Measurements from ENCODE around the gene KLF16. TPM values are rescaled to one million over a fixed set of nuclear protein-coding genes. Genes with fewer than 3 reads are reported as not detected.
A peak's percentile ranks its signal among the peaks of the same experiment; 100 is the strongest.
"Not testable (repeated sequence)": the region's sequence is repeated elsewhere in the genome, so short reads cannot be mapped to it uniquely, and the experiment has no call there.

The KLF16 gene
- total RNA-seq, 1 donor from 2014 or later: 13.2 TPM

DNA sequence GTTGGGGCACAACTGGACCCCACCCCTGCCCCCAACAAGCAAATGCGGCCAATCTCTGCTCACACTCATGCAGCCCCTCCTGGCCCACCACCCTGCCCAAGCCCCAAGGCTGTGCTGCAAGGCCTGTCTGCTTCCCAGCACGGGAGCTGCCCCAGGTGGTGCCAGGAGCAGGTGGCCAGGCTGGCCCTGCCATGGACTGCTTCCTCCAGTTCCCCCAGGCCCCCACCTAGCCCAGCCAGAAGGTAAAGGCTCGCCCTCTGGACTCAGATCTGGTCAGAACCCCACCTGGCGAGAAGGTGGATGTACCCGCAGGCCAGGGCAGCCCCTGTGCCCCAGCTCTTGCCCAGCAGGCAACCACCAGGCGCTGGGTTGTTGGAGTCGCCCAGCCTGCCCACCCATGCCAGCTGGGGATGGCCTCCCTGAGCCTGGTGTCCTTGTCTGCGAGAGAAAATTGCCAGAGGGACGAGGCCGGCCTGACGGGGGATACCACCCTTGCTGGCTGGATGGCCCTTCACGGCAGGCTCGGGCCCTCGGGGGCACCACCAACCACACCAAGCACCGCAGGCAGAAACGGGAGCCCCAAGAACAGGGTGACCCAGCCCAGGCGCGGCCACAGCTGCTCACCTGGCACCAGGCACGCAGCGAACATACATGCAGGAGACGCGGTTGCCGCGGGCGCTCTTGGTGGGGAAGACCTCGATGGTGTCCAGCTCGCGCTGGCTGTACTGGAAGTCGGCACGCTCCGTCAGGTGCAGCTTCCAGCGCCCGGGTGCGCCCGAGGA, 17.4 kb upstream of the KLF16 start:
- Mint-ChIP-seq H3K27me3 (no peaks in the 10 kb centered on the region), H3K36me3 (ENCODE audit: insufficient read depth) (no peaks in the 10 kb centered on the region), H3K27ac (no peak overlapping the region), H3K4me1 (ENCODE audit: low read depth) (peaks cover 19% of the 10 kb centered on the region), H3K4me3 (ENCODE audit: low read depth) (no peak overlapping the region), H3K9me3 (ENCODE audit: low read depth) (no peaks in the 10 kb centered on the region)
- no peak for DNase-seq (ENCODE audit: low spot score, unreplicated experiment)
- TF ChIP-seq, protein P1, sequence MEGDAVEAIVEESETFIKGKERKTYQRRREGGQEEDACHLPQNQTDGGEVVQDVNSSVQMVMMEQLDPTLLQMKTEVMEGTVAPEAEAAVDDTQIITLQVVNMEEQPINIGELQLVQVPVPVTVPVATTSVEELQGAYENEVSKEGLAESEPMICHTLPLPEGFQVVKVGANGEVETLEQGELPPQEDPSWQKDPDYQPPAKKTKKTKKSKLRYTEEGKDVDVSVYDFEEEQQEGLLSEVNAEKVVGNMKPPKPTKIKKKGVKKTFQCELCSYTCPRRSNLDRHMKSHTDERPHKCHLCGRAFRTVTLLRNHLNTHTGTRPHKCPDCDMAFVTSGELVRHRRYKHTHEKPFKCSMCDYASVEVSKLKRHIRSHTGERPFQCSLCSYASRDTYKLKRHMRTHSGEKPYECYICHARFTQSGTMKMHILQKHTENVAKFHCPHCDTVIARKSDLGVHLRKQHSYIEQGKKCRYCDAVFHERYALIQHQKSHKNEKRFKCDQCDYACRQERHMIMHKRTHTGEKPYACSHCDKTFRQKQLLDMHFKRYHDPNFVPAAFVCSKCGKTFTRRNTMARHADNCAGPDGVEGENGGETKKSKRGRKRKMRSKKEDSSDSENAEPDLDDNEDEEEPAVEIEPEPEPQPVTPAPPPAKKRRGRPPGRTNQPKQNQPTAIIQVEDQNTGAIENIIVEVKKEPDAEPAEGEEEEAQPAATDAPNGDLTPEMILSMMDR (IDR thresholded peaks at IDR 0.05; ENCODE audit: unreplicated experiment): no peak

DNA sequence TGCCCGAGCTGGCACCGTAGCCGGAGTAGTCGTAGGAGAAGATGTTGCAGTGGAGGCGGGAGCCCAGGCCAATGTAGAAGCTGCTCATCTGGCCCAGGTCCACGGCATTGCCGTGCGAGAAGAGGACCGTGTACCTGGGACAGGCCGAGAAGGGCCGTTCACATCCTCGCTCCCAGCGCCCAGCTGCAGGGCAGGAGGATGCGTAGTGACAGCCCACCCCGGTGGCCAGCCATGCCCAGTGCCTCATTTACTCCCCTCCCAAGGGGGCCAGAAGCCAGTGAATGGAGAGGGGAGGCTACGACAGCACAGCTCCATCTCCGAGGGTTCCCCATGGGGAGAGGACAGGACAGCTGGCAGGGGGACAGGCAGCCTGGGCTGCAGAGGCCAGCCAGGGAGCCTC, 16.6 kb upstream of the KLF16 start:
- not testable (repeated sequence) for H3K36me3 Mint-ChIP-seq (ENCODE audit: insufficient read depth); H3K4me3 Mint-ChIP-seq (ENCODE audit: low read depth); H3K27me3 Mint-ChIP-seq; DNase-seq (ENCODE audit: low spot score, unreplicated experiment); H3K9me3 Mint-ChIP-seq (ENCODE audit: low read depth); H3K27ac Mint-ChIP-seq
- peaks cover 25% of the 10 kb centered on the region for H3K4me1 Mint-ChIP-seq (ENCODE audit: low read depth)

DNA sequence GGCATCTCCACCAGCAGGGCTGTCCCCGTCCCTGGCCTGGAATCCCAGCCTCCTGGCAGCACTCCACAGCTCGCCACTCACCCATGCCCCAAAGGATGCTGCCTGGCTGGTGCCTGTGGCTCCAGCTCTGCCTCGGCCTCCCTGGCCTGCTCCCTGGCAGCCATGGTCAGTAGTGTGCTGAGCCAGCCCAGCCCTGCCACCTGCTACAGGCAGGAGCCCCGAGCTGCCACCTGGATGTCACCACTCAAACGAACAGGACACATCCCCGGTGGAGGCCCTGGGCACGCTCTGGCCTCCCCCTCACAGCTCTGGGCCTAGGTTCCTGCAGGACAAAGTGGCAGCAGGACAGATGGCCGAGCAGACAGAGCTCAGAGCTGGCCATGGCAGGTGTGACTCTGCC, 15.2 kb upstream of the KLF16 start:
- peaks cover 24% of the 10 kb centered on the region for H3K4me1 Mint-ChIP-seq (ENCODE audit: low read depth)
- not testable (repeated sequence) for H3K27me3 Mint-ChIP-seq; H3K36me3 Mint-ChIP-seq (ENCODE audit: insufficient read depth); H3K27ac Mint-ChIP-seq; H3K4me3 Mint-ChIP-seq (ENCODE audit: low read depth); DNase-seq (ENCODE audit: low spot score, unreplicated experiment); H3K9me3 Mint-ChIP-seq (ENCODE audit: low read depth)

DNA sequence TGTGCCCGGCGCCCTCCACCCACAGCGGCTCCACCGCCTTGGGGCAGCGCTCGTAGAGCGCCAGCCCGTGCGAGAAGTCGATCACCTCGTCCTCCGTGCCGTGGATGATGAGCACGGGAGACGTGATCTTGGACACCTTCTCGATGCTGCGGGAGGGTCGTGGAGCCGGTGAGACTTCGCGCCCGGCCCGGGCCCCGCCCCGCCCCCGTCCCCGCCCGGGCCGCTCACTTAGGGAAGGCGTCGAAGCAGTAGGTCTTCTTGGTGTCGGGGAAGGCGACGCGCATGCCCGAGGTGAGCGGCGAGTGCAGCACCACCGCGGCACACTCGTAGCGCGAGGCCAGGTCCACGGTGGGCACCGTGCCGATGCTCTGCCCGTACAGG, 13.9 kb upstream of the KLF16 start:
- H3K4me3 Mint-ChIP-seq (ENCODE audit: low read depth); H3K27me3 Mint-ChIP-seq; H3K27ac Mint-ChIP-seq; H3K36me3 Mint-ChIP-seq (ENCODE audit: insufficient read depth); DNase-seq (ENCODE audit: low spot score, unreplicated experiment); H3K9me3 Mint-ChIP-seq (ENCODE audit: low read depth): not testable (repeated sequence)
- peaks cover 16% of the 10 kb centered on the region for H3K4me1 Mint-ChIP-seq (ENCODE audit: low read depth)

DNA sequence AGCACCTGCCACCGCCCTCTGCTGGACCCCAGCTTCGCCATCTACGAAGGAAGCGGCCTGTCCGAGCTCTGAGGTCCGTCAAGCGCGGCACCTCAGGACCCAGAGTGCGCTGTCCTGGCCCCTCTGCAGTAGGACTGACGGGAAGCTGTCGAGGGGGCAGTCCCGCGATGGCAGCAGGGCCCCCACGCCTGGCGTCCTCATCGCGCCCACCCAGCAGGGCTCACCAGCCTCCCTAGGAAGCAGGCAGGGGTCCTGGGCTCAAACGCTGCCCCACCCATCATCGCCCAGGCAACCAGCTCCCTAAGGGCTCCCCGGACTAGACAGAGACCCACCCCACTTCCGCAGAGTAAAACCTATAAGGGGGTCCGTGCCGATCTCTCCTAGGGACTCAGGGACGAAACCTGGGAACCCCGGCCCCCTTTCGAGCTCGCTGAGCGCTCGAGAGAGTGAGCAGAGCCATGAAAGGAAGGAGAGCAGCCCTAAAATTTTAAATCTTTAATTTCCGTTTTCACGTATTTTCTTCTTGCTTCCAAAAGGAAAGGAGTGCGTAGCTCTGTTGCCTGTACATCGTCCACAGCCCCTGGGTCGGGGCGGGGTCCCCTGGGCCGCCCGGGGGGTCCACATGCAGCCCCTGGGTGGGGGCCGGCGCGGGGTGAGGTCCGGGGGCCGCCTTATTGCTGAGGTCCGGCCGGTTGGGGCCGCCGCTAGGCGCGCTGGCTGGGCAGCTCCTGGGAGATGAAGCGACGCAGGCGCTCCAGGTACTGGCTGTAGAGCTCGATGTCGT, 13.3 kb upstream of the KLF16 start:
- not testable (repeated sequence) for H3K27me3 Mint-ChIP-seq; H3K9me3 Mint-ChIP-seq (ENCODE audit: low read depth); DNase-seq (ENCODE audit: low spot score, unreplicated experiment); H3K36me3 Mint-ChIP-seq (ENCODE audit: insufficient read depth)
- Mint-ChIP-seq H3K27ac (peak overlapping the region; percentile 84), H3K4me1 (ENCODE audit: low read depth) (peaks cover 16% of the 10 kb centered on the region), H3K4me3 (ENCODE audit: low read depth) (peak overlapping the region; percentile 93)
- TF ChIP-seq, protein P1 (IDR thresholded peaks at IDR 0.05; ENCODE audit: unreplicated experiment): peak; percentile 20

DNA sequence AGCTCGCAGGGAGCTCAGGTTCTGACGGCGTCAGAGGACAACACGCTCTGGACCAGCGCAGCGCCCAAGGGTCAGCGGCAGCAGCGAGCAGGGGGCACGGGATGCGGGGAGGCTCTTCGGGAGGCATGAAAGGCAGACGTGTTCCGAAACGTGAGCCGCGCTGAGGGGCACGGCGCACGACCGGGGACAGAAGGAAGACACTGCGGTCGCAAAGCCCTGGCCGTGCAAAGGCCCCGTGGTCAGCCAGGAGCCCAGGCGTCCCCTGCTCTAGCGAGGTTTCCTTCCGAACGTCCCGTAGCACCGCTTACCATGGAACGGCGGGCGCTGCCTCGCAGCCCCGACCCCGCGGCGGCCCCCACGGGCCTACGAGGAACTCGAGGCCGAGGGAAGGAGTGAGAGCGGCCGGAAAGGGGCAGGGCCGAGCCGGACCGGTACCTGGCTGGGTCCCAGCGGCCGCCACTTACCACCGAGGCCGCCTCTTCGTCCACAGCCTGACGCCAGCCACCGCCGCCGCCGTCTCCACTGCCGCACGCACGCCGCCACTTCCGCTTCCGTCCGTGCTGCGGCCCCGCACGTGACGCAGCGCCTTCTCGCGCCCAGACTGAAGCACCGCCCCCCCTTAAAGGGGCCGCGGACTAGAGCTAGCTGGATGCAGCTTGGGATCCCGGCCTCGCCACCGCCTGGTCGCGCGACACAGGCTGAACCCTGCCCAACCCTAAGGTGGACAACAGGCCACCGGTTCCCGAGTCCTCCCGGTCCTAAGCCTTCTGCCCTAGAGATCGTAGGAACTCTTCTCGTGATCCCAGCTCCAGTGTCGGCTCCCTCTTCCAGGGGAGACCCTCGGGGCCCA, 12.5 kb upstream of the KLF16 start:
- H3K36me3 Mint-ChIP-seq (ENCODE audit: insufficient read depth): no peaks in the 10 kb centered on the region
- peak overlapping the region; percentile 91 for H3K27ac Mint-ChIP-seq
- TF ChIP-seq, protein P1 (IDR thresholded peaks at IDR 0.05; ENCODE audit: unreplicated experiment): no peak
- no peaks in the 10 kb centered on the region for H3K9me3 Mint-ChIP-seq (ENCODE audit: low read depth)
- H3K4me1 Mint-ChIP-seq (ENCODE audit: low read depth): peaks cover 20% of the 10 kb centered on the region
- peak; percentile 76 for DNase-seq (ENCODE audit: low spot score, unreplicated experiment)
- H3K4me3 Mint-ChIP-seq (ENCODE audit: low read depth): peak overlapping the region; percentile 93
- H3K27me3 Mint-ChIP-seq: no peaks in the 10 kb centered on the region

DNA sequence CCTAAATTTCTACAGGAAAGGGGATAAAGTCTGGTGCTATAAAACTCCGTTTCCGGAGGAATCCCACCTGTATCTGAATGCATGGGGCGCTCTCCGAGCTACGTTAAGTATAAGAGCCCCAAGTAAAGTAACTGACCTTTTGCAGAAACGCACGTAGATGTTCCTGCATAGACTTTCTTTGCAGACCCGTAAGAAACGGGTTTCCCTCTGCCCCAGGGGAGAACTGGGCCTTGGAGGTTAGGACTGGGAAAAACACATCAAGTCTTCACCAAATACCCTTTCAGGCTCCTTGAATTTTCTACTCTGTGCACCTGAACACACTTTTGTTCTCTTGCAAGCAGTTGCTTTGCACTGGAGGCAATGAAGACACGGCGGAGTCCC, 11.9 kb upstream of the KLF16 start:
- H3K4me3 Mint-ChIP-seq (ENCODE audit: low read depth): peak overlapping the region; percentile 93
- peak overlapping the region; percentile 91 for H3K27ac Mint-ChIP-seq
- not testable (repeated sequence) for H3K36me3 Mint-ChIP-seq (ENCODE audit: insufficient read depth); DNase-seq (ENCODE audit: low spot score, unreplicated experiment); H3K9me3 Mint-ChIP-seq (ENCODE audit: low read depth); H3K27me3 Mint-ChIP-seq
- peaks cover 22% of the 10 kb centered on the region for H3K4me1 Mint-ChIP-seq (ENCODE audit: low read depth)

Data from progenitor cell of endocrine pancreas (in vitro differentiated cells).